Right cardiac atrium (tissue), 5 donors: ENCODE data around the gene PLCB1. TPM values are rescaled to one million over a fixed set of nuclear protein-coding genes. Genes with fewer than 3 reads are reported as not detected.
A peak's percentile ranks its signal among the peaks of the same experiment; 100 is the strongest.

Experiments
- ATAC-seq, 2 donors: fragments of 200-7000 bp; cut with Tn5 transposase; one replicate each; pipeline versions ENCODE4 v1.8.0 to v1.9.1; 2020; ENCODE audit warnings: moderate library complexity in 2 of 2, mild to moderate bottlenecking in 1 of 2
- DNase-seq, 3 donors: peaks; one replicate each; pipeline ENCODE4 v3.0.0-alpha.2; 2020
- H3K27ac ChIP-seq: one replicate; pipeline ENCODE4 v1.5.1; 2013; ENCODE audit warnings: mild to moderate bottlenecking, low read length, control low read depth, moderate library complexity
- H3K27me3 ChIP-seq: one replicate; pipeline ENCODE4 v1.6.1; 2013; ENCODE audit not compliant: control insufficient read depth, insufficient read depth
- H3K4me1 ChIP-seq: one replicate; pipeline ENCODE4 v1.6.1; 2013; ENCODE audit warnings: low read length; ENCODE audit not compliant: control insufficient read depth, insufficient read depth
- H3K4me3 ChIP-seq: one replicate; pipeline ENCODE4 v1.5.1; 2013; ENCODE audit warnings: low read length, control low read depth
- H3K9me3 ChIP-seq: one replicate; pipeline ENCODE4 v1.6.1; 2013; ENCODE audit warnings: low read length; ENCODE audit not compliant: control insufficient read depth
- WGBS: extraction: QIAGEN DNeasy Blood & Tissue Kit; methylation state at CpG from one replicate; pipeline ENCODE4 v1.1.7; 2013; 5-methylcytosine and 5-hydroxymethylcytosine counted together
- intact Hi-C, 4 donors: fragments of 100-400 bp; cut with DNase I; formaldehyde crosslinking; loops; one replicate each; pipeline versions ENCODE4 v1.11.0 to v1.14.0; 2022 to 2023
- polyA plus RNA-seq: library from polyadenylated mRNA; stranded (reverse); fragments of 200-250 nt; gene quantifications from one replicate; pipeline ENCODE4 v1.2.3, GENCODE V29; 2013
- total RNA-seq, 4 donors: library from RNA; stranded (reverse); fragmentation: NEBNext Ultra II Directional; extraction: Animal tissue kit (Norgen Biotek cat#: 25700); gene quantifications; one replicate each; pipeline ENCODE4 v1.2.1, GENCODE V29; 2021
- donor health status: healthy with polysubstance abuse.
- donor health status: DM: no; HTN: yes; CAD: no.
- donor health status: DM: no; HTN: no; CAD: no.
- donor health status: DM: no; HTN: yes; CAD: no; lungs with severe emphysema.
- donor health status: DM: yes; HTN: yes; CAD: no.

PLCB1 gene
- total and polyA plus RNA-seq, 5 donors: 7.6 to 20.3 (median 11.6) TPM

- intact Hi-C loops: no loop called here
- peak in 1 of 2 donors; percentile 29 for ATAC-seq
Observed at GRCh38 chr20:8534368-8535160, 402.5 kb downstream of the PLCB1 start.

DNA sequence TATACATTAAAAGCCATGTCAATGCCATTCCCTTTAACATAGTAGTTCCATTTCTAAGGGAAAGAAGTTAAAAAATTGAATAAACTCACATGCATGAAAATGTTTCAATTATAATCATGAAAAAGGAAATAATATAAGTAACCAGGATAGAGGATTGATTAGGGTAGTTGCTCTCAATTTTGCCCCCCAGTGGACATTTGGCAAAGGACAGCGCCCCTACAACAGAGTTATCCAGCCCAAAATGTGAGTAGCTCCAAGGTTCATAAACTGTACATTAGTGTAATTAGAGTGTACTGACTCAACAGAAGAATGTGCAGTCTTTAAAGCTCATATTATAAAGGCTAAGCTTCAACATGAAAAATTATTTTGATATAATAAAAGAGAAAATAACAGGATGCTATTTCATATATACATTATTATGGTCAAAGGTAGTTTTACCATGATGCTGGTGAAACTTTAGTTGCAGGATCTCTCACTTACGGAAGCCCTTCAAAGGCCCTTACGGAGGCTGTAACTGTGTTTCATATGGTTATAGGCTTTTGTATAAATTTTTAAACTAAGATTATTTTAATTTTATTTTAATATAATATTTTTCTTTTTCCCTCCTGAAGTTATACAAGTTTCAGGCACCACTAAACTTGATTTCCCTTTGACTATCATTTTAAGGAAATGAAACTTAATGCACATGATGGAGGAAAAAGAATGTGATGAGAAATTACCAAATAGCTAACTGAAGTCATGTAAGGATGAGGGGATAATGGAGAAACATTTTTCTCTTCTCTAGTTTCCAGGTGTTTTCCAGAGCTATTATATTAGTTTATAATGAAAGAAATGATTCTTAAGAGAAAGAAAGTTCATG, 403.6 kb downstream of the PLCB1 start:
- DNase-seq (no peak), ATAC-seq (no peak)
- Histone ChIP-seq H3K4me3 (no peak overlapping the region), H3K27ac (no peak overlapping the region), H3K4me1 (no peaks in the 10 kb centered on the region), H3K9me3 (no peaks in the 10 kb centered on the region), H3K27me3 (no peaks in the 10 kb centered on the region)
- WGBS: 92% methylated on average over 3 of the region's 3 CpGs
- intact Hi-C loops: no loop called here

More at GRCh38 chr20:8534368-8535160, 402.5 kb downstream of the PLCB1 start:
- H3K27me3 ChIP-seq: no peaks in the 10 kb centered on the region
- H3K4me1 ChIP-seq: no peaks in the 10 kb centered on the region
- no peak overlapping the region for H3K27ac ChIP-seq
- no peak overlapping the region for H3K4me3 ChIP-seq
- H3K9me3 ChIP-seq: no peaks in the 10 kb centered on the region
- DNase-seq: no peak
- WGBS: 57% methylated on average over 5 of the region's 5 CpGs

GRCh38 chr20:8536262-8536618, 404.2 kb downstream of the PLCB1 start:
- ATAC-seq (no peak), DNase-seq (no peak)
- Histone ChIP-seq H3K4me3 (no peak overlapping the region), H3K27ac (no peak overlapping the region), H3K27me3 (no peaks in the 10 kb centered on the region), H3K9me3 (no peaks in the 10 kb centered on the region), H3K4me1 (no peaks in the 10 kb centered on the region)
- WGBS: 94% methylated on average over 5 of the region's 5 CpGs
- intact Hi-C loops: no loop called here

GRCh38 chr20:8540466-8540865, 408.4 kb downstream of the PLCB1 start:
- Histone ChIP-seq H3K27ac (no peak overlapping the region), H3K4me3 (no peak overlapping the region), H3K9me3 (no peaks in the 10 kb centered on the region), H3K4me1 (peaks cover 1% of the 10 kb centered on the region), H3K27me3 (no peaks in the 10 kb centered on the region)
- ATAC-seq (no peak), DNase-seq (no peak)
- intact Hi-C loops: loop anchor here in 1 of 4 donors (10.0 kb wide), 1 partner anchor 174 kb away; no protein-coding TSS in a partner anchor

DNA sequence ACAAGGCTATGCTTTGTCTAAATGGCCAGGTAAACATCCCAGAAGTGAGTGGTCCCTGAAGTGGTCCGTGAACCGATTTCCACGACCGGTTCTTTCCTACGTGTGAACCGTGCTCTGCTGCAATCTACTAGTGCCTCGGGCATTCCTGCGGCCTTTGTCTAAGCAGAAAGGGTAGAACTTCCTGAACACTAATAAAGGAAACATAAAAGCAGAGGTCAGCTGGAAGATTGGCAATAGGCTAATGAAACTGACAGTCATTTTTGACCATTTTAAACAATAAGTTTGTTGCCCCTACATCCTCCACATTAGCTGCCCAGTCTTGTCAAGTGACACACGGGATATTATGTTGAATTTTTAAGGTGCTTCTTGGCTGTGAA, 410.0 kb downstream of the PLCB1 start:
- intact Hi-C loops: loop anchor here in 1 of 4 donors (10.0 kb wide), 1 partner anchor 173 kb away; no protein-coding TSS in a partner anchor
- peaks cover 1% of the 10 kb centered on the region for H3K4me1 ChIP-seq
- H3K9me3 ChIP-seq: no peaks in the 10 kb centered on the region
- DNase-seq (no peak), ATAC-seq (peak in 1 of 2 donors; percentile 75)
- H3K27me3 ChIP-seq: no peaks in the 10 kb centered on the region
- H3K27ac ChIP-seq: peak overlapping the region; percentile 27
- WGBS: 62% methylated on average over 9 of the region's 9 CpGs
- peak overlapping the region; percentile 15 for H3K4me3 ChIP-seq

- Histone ChIP-seq H3K4me3 (no peak overlapping the region), H3K27ac (no peak overlapping the region), H3K27me3 (no peaks in the 10 kb centered on the region), H3K4me1 (peaks cover 1% of the 10 kb centered on the region), H3K9me3 (no peaks in the 10 kb centered on the region)
- intact Hi-C loops: loop anchor here in 1 of 4 donors (10.0 kb wide), 1 partner anchor 170 kb away; no protein-coding TSS in a partner anchor
- WGBS: 80% methylated on average over 3 of the region's 3 CpGs
- DNase-seq (no peak), ATAC-seq (peak; percentile 48 to 53)
Observed at GRCh38 chr20:8545212-8545611, 413.1 kb downstream of the PLCB1 start.

DNA sequence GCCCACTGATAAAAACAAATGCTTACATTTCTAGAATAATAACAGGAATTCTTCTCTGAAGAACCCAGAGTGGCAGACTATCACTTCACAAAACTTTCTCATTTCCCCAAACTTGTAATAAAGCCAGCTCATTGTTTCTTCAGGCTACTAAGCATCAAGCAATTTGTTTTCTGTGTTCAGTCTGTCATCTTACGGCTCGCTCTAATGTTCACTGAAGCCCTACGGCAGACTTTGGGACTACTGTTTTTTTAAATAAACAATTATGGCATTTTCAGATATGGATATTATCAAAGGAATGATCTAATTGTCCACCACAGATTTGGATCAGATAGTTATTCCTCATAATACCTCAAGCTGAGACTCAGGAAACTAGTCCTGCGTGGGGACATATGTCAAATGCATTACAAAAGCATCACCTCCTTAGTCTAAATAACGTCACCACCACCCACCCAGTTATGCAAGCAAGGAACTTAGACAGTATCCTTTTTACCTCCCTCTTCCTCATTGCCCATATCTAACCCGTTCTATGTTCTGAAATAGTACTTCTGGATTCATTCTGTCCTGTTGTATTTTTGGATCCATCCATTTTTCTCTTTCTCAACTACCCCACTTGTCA, 415.1 kb downstream of the PLCB1 start:
- H3K27me3 ChIP-seq: no peaks in the 10 kb centered on the region
- no peak overlapping the region for H3K4me3 ChIP-seq
- DNase-seq (no peak), ATAC-seq (peak; percentile 42 to 44)
- intact Hi-C loops: loop anchor here in 1 of 4 donors (10.0 kb wide), 1 partner anchor 168 kb away; no protein-coding TSS in a partner anchor
- no peak overlapping the region for H3K27ac ChIP-seq
- H3K4me1 ChIP-seq: no peaks in the 10 kb centered on the region
- 44% methylated on average over 6 of the region's 6 CpGs for WGBS
- no peaks in the 10 kb centered on the region for H3K9me3 ChIP-seq

- no peaks in the 10 kb centered on the region for H3K27me3 ChIP-seq
- WGBS: 96% methylated on average over 1 of the region's 1 CpG
- intact Hi-C loops: loop anchor here in 1 of 4 donors (10.0 kb wide), 1 partner anchor 167 kb away; no protein-coding TSS in a partner anchor
- DNase-seq (no peak), ATAC-seq (no peak)
- no peaks in the 10 kb centered on the region for H3K9me3 ChIP-seq
- H3K27ac ChIP-seq: no peak overlapping the region
- no peak overlapping the region for H3K4me3 ChIP-seq
- no peaks in the 10 kb centered on the region for H3K4me1 ChIP-seq
Observed at GRCh38 chr20:8547968-8548588, 416.0 kb downstream of the PLCB1 start.

- no peaks in the 10 kb centered on the region for H3K9me3 ChIP-seq
- ATAC-seq (no peak), DNase-seq (no peak)
- no peak overlapping the region for H3K4me3 ChIP-seq
- WGBS: 95% methylated on average over 3 of the region's 3 CpGs
- no peak overlapping the region for H3K27ac ChIP-seq
- no peaks in the 10 kb centered on the region for H3K27me3 ChIP-seq
- intact Hi-C loops: loop anchor here in 1 of 4 donors (10.0 kb wide), 1 partner anchor 166 kb away; no protein-coding TSS in a partner anchor
- no peaks in the 10 kb centered on the region for H3K4me1 ChIP-seq
Observed at GRCh38 chr20:8549192-8549591, 417.1 kb downstream of the PLCB1 start.

GRCh38 chr20:8557711-8558110, 425.6 kb downstream of the PLCB1 start:
- no peak for DNase-seq
- no peak overlapping the region for H3K27ac ChIP-seq
- no peaks in the 10 kb centered on the region for H3K27me3 ChIP-seq
- no peaks in the 10 kb centered on the region for H3K9me3 ChIP-seq
- 95% methylated on average over 1 of the region's 1 CpG for WGBS
- intact Hi-C loops: no loop called here
- no peak overlapping the region for H3K4me3 ChIP-seq
- no peak for ATAC-seq
- H3K4me1 ChIP-seq: peaks cover 4% of the 10 kb centered on the region
